ENCODE results near the gene PRR5L. TPM values are rescaled to one million over a fixed set of nuclear protein-coding genes. Genes with fewer than 3 reads are reported as not detected.
A peak's percentile ranks its signal among the peaks of the same experiment; 100 is the strongest.

Gene PRR5L
- total and polyA plus RNA-seq, 7 donors: 3.3 to 105 (median 11.9) TPM

DNA sequence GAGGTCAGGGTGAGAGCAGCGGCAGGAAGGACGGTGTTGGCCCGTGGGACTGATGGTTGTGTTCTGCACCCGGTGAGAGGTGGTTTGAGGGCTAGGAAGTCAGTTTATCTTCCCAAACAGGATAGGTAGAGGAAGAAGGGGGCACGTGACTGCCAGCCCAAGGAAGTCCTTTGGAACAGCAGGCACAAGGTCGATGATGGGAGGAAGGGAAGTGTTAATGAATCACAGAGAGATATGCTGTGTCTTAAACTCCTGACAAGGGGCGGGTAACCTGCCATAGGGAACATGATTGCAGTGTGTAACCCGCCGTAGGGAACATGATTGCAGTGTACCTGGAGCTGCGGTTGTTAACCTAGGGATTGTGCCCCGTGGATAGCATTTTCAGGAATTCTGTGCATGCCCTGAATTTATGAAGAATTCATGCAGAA, 49.0 kb downstream of the PRR5L start:
- no peaks in the 10 kb centered on the region for H3K36me3 ChIP-seq
- DNase-seq: no peak
- H3K9me3 ChIP-seq: no peaks in the 10 kb centered on the region
- TF ChIP-seq POLR2A (IDR thresholded peaks at IDR 0.05) (no peak), CTCF (IDR thresholded peaks at IDR 0.05) (no peak), EP300 (IDR thresholded peaks at IDR 0.05) (no peak), POLR2AphosphoS5 (IDR thresholded peaks at IDR 0.05) (no peak)
- peak overlapping the region in 1 of 4 donors; percentile 31 for H3K27ac ChIP-seq
- WGBS, 2 donors: 34 to 63% methylated on average over 11 of the region's 11 CpGs
- no peak overlapping the region for H3K4me3 ChIP-seq
- no peaks in the 10 kb centered on the region for H3K27me3 ChIP-seq
- H3K4me1 ChIP-seq: no peaks in the 10 kb centered on the region
- intact Hi-C loops (cut with DNase I): no loop called here

- intact Hi-C loops (cut with DNase I): no loop called here
- TF ChIP-seq POLR2AphosphoS5 (IDR thresholded peaks at IDR 0.05) (no peak), CTCF (IDR thresholded peaks at IDR 0.05) (no peak), POLR2A (IDR thresholded peaks at IDR 0.05) (no peak), EP300 (IDR thresholded peaks at IDR 0.05) (no peak)
- no peak for DNase-seq
- Histone ChIP-seq H3K27me3 (no peaks in the 10 kb centered on the region), H3K27ac (peak overlapping the region in 1 of 4 donors; percentile 31), H3K36me3 (no peaks in the 10 kb centered on the region), H3K9me3 (no peaks in the 10 kb centered on the region), H3K4me3 (no peak overlapping the region), H3K4me1 (no peaks in the 10 kb centered on the region)
- 14 to 75% methylated on average over 7 of the region's 7 CpGs for WGBS, 2 donors
Measured at GRCh38 chr11:36345535-36346141, 49.5 kb downstream of the PRR5L start.

- TF ChIP-seq EP300 (IDR thresholded peaks at IDR 0.05) (no peak), CTCF (IDR thresholded peaks at IDR 0.05) (no peak), POLR2A (IDR thresholded peaks at IDR 0.05) (no peak), POLR2AphosphoS5 (IDR thresholded peaks at IDR 0.05) (no peak)
- H3K4me3 ChIP-seq: no peak overlapping the region
- no peaks in the 10 kb centered on the region for H3K9me3 ChIP-seq
- H3K27ac ChIP-seq: no peak overlapping the region
- no peaks in the 10 kb centered on the region for H3K4me1 ChIP-seq
- 84 to 91% methylated on average over 5 of the region's 5 CpGs for WGBS, 2 donors
- H3K36me3 ChIP-seq: no peaks in the 10 kb centered on the region
- DNase-seq: no peak
- H3K27me3 ChIP-seq: no peaks in the 10 kb centered on the region
- intact Hi-C loops (cut with DNase I): no loop called here
Measured at GRCh38 chr11:36346562-36347383, 50.7 kb downstream of the PRR5L start.

- 94 to 96% methylated on average over 1 of the region's 1 CpG for WGBS, 2 donors
- DNase-seq: no peak
Measured at GRCh38 chr11:36347384-36347906, 51.4 kb downstream of the PRR5L start.

More at GRCh38 chr11:36347384-36347906, 51.4 kb downstream of the PRR5L start:
- Histone ChIP-seq H3K4me1 (no peaks in the 10 kb centered on the region), H3K27me3 (no peaks in the 10 kb centered on the region), H3K4me3 (no peak overlapping the region), H3K27ac (no peak overlapping the region), H3K9me3 (no peaks in the 10 kb centered on the region), H3K36me3 (no peaks in the 10 kb centered on the region)
- no peak for TF ChIP-seq EP300 (IDR thresholded peaks at IDR 0.05)
- intact Hi-C loops (cut with DNase I): no loop called here

Data from sigmoid colon (tissue), 7 donors.